H1 (cell line): ENCODE measurements around the gene CPXM2. TPM values are rescaled to one million over a fixed set of nuclear protein-coding genes. Genes with fewer than 3 reads are reported as not detected.

Source experiments
- SP2 ChIP-seq: IDR thresholded peaks from 2 replicates; pipeline ENCODE4 v1.6.1; 2012; ENCODE audit warnings: mild to moderate bottlenecking, low read length, inconsistent platforms
- TAF7 ChIP-seq: optimal IDR thresholded peaks from 2 replicates; pipeline ENCODE3; 2011; ENCODE audit warnings: low read depth, mild to moderate bottlenecking, inconsistent platforms, low read length, moderate library complexity, borderline replicate concordance
- polyA plus RNA-seq, 7 experiments: library from polyadenylated mRNA; depleted of rRNA in 3 of 7; stranded (reverse) in 5 of 7; unstranded in 2 of 7; fragments of >200 nt in 5 of 7; fragments of 200-250 nt in 2 of 7; gene quantifications; 1 replicate in 5 of 7; 2 replicates in 1 of 7; 4 replicates in 1 of 7; pipeline versions ENCODE4 v1.2.1 to v1.2.3, GENCODE V29; 2011 to 2013; ENCODE audit warnings: missing spikeins in 2 of 7, mixed read lengths in 2 of 7
- total RNA-seq: library from RNA; stranded (reverse); fragmentation: NEBNext Ultra II Directional; extraction: Animal tissue kit (Norgen Biotek cat#: 25700); gene quantifications from 2 replicates; pipeline ENCODE4 v1.2.1, GENCODE V29; 2021
- TF ChIP-seq, protein P1 (sequence below): fragments of 300-600 bp; sonication (generic); IDR thresholded peaks from 2 replicates; pipeline ENCODE4 v1.7.1; 2012; ENCODE audit warnings: low read length, moderate library complexity, mild to moderate bottlenecking, inconsistent platforms; ENCODE audit not compliant: insufficient replicate concordance
- TF ChIP-seq, protein P2 (sequence below): IDR thresholded peaks from 2 replicates; pipeline ENCODE4 v1.6.1; 2011; ENCODE audit warnings: low read depth, mild to moderate bottlenecking, low read length; ENCODE audit not compliant: insufficient read depth

Gene CPXM2
- total and polyA plus RNA-seq, 2 of the 8 experiments (the other 6 are each of a cell fraction or from before 2014, with no cell fraction given), result 2.4 to 2.9 TPM

DNA sequence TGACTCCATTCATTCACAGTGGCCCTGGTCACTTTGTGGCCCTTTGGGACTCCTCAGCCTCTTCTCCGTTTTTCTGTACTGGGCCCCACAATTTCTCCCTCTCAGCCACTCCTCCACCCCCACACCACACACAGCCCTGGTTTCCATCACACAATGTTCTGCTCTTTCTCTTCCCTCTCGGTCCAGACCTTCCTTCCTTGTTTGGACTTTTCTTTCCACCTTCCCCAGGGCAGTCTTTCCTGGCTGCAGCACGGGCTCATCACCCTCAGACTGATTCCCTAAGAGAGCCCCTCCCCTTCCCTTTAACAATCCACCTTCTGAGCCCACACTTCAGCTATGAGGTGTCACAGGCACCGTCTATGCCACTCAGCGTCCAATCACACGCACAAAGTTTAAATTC lies 25.7 kb downstream of the CPXM2 start (continued):
- TF ChIP-seq, protein P1, sequence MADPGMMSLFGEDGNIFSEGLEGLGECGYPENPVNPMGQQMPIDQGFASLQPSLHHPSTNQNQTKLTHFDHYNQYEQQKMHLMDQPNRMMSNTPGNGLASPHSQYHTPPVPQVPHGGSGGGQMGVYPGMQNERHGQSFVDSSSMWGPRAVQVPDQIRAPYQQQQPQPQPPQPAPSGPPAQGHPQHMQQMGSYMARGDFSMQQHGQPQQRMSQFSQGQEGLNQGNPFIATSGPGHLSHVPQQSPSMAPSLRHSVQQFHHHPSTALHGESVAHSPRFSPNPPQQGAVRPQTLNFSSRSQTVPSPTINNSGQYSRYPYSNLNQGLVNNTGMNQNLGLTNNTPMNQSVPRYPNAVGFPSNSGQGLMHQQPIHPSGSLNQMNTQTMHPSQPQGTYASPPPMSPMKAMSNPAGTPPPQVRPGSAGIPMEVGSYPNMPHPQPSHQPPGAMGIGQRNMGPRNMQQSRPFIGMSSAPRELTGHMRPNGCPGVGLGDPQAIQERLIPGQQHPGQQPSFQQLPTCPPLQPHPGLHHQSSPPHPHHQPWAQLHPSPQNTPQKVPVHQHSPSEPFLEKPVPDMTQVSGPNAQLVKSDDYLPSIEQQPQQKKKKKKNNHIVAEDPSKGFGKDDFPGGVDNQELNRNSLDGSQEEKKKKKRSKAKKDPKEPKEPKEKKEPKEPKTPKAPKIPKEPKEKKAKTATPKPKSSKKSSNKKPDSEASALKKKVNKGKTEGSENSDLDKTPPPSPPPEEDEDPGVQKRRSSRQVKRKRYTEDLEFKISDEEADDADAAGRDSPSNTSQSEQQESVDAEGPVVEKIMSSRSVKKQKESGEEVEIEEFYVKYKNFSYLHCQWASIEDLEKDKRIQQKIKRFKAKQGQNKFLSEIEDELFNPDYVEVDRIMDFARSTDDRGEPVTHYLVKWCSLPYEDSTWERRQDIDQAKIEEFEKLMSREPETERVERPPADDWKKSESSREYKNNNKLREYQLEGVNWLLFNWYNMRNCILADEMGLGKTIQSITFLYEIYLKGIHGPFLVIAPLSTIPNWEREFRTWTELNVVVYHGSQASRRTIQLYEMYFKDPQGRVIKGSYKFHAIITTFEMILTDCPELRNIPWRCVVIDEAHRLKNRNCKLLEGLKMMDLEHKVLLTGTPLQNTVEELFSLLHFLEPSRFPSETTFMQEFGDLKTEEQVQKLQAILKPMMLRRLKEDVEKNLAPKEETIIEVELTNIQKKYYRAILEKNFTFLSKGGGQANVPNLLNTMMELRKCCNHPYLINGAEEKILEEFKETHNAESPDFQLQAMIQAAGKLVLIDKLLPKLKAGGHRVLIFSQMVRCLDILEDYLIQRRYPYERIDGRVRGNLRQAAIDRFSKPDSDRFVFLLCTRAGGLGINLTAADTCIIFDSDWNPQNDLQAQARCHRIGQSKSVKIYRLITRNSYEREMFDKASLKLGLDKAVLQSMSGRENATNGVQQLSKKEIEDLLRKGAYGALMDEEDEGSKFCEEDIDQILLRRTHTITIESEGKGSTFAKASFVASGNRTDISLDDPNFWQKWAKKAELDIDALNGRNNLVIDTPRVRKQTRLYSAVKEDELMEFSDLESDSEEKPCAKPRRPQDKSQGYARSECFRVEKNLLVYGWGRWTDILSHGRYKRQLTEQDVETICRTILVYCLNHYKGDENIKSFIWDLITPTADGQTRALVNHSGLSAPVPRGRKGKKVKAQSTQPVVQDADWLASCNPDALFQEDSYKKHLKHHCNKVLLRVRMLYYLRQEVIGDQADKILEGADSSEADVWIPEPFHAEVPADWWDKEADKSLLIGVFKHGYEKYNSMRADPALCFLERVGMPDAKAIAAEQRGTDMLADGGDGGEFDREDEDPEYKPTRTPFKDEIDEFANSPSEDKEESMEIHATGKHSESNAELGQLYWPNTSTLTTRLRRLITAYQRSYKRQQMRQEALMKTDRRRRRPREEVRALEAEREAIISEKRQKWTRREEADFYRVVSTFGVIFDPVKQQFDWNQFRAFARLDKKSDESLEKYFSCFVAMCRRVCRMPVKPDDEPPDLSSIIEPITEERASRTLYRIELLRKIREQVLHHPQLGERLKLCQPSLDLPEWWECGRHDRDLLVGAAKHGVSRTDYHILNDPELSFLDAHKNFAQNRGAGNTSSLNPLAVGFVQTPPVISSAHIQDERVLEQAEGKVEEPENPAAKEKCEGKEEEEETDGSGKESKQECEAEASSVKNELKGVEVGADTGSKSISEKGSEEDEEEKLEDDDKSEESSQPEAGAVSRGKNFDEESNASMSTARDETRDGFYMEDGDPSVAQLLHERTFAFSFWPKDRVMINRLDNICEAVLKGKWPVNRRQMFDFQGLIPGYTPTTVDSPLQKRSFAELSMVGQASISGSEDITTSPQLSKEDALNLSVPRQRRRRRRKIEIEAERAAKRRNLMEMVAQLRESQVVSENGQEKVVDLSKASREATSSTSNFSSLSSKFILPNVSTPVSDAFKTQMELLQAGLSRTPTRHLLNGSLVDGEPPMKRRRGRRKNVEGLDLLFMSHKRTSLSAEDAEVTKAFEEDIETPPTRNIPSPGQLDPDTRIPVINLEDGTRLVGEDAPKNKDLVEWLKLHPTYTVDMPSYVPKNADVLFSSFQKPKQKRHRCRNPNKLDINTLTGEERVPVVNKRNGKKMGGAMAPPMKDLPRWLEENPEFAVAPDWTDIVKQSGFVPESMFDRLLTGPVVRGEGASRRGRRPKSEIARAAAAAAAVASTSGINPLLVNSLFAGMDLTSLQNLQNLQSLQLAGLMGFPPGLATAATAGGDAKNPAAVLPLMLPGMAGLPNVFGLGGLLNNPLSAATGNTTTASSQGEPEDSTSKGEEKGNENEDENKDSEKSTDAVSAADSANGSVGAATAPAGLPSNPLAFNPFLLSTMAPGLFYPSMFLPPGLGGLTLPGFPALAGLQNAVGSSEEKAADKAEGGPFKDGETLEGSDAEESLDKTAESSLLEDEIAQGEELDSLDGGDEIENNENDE, result no peak
- TF ChIP-seq, protein P2, sequence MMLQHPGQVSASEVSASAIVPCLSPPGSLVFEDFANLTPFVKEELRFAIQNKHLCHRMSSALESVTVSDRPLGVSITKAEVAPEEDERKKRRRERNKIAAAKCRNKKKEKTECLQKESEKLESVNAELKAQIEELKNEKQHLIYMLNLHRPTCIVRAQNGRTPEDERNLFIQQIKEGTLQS, result no peak
- TF ChIP-seq TAF7, result no peak
- no peak for TF ChIP-seq SP2
